PFSK-1 (cell line): ENCODE results near the gene SMCP.

Source experiments
- FOXP2 ChIP-seq: optimal IDR thresholded peaks from 2 replicates; pipeline ENCODE3; 2011; ENCODE audit warnings: borderline replicate concordance, control low read depth, inconsistent platforms; ENCODE audit not compliant: insufficient read depth; ENCODE audit errors: extremely low read length, extremely low read depth
- POLR2AphosphoS5 ChIP-seq: IDR thresholded peaks from 2 replicates; pipeline ENCODE4 v1.6.1; 2012; ENCODE audit warnings: low read depth, mild to moderate bottlenecking, control low read depth, low read length, moderate library complexity
- REST ChIP-seq, 2 experiments: IDR thresholded peaks; 2 replicates each; pipeline versions ENCODE4 v1.6.1 to v1.8.0; 2011 to 2012; ENCODE audit warnings: low read depth in 2 of 2, low read length in 2 of 2, control low read depth in 1 of 2, inconsistent platforms in 1 of 2, mild to moderate bottlenecking in 1 of 2, moderate library complexity in 1 of 2; ENCODE audit not compliant: insufficient read depth in 1 of 2
- SIN3A ChIP-seq: IDR thresholded peaks from 2 replicates; pipeline ENCODE4 v1.6.1; 2012; ENCODE audit warnings: mild to moderate bottlenecking, low read length, moderate library complexity, borderline replicate concordance; ENCODE audit not compliant: insufficient read depth
- TAF1 ChIP-seq: IDR thresholded peaks from 2 replicates; pipeline ENCODE4 v1.6.1; 2012; ENCODE audit warnings: low read length, control low read depth, borderline replicate concordance; ENCODE audit not compliant: insufficient read depth

The SMCP gene

GRCh38 chr1:152884966-152885624, 7.0 kb downstream of the SMCP start:
- no peak for TF ChIP-seq POLR2AphosphoS5
- TF ChIP-seq SIN3A: no peak
- no peak for TF ChIP-seq REST (IDR thresholded peaks at IDR 0.05; ENCODE audit: insufficient read depth in 1 of 2, low read depth in 2 of 2, low read length in 2 of 2)
- no peak for TF ChIP-seq FOXP2
- no peak for TF ChIP-seq TAF1

- TF ChIP-seq SIN3A (no peak), POLR2AphosphoS5 (no peak), FOXP2 (no peak), REST (IDR thresholded peaks at IDR 0.05; ENCODE audit: insufficient read depth in 1 of 2, low read depth in 2 of 2, low read length in 2 of 2) (no peak), TAF1 (no peak)
These were observed 8.0 kb downstream of the SMCP start for GRCh38 chr1:152886085-152886484.

GRCh38 chr1:152886758-152887409, 8.8 kb downstream of the SMCP start:
- TF ChIP-seq TAF1 (no peak), REST (IDR thresholded peaks at IDR 0.05; ENCODE audit: insufficient read depth in 1 of 2, low read depth in 2 of 2, low read length in 2 of 2) (no peak), FOXP2 (no peak), SIN3A (no peak), POLR2AphosphoS5 (no peak)

- no peak for TF ChIP-seq REST (IDR thresholded peaks at IDR 0.05; ENCODE audit: insufficient read depth in 1 of 2, low read depth in 2 of 2, low read length in 2 of 2)
- TF ChIP-seq POLR2AphosphoS5: no peak
- no peak for TF ChIP-seq FOXP2
- TF ChIP-seq SIN3A: no peak
- TF ChIP-seq TAF1: no peak
These were observed 10.0 kb downstream of the SMCP start for GRCh38 chr1:152888126-152888525.

GRCh38 chr1:152899027-152899426, 20.9 kb downstream of the SMCP start:
- no peak for TF ChIP-seq REST (IDR thresholded peaks at IDR 0.05; ENCODE audit: insufficient read depth in 1 of 2, low read depth in 2 of 2, low read length in 2 of 2)
- no peak for TF ChIP-seq POLR2AphosphoS5
- no peak for TF ChIP-seq SIN3A
- no peak for TF ChIP-seq FOXP2
- no peak for TF ChIP-seq TAF1
